Gastrocnemius medialis (tissue), 4 donors: ENCODE measurements around the gene ZNF620.

Experiments used
- CTCF ChIP-seq, 5 experiments: fragments of 450-650 bp in 3 of 5; fragments of 200-600 bp in 2 of 5; sonication (generic) in 2 of 5; IDR thresholded peaks in 4 of 5; conservative IDR thresholded peaks in 1 of 5; 1 replicate in 4 of 5; 2 replicates in 1 of 5; pipeline ENCODE4 v1.5.1; 2016 to 2019; ENCODE audit warnings: antibody characterized with exemption in 5 of 5, mild to moderate bottlenecking in 3 of 5, moderate library complexity in 3 of 5
- POLR2A ChIP-seq, 2 donors: fragments of 450-650 bp; IDR thresholded peaks; one replicate each; pipeline ENCODE4 v1.6.1; 2017; ENCODE audit warnings: antibody characterized with exemption in 2 of 2, mild to moderate bottlenecking in 2 of 2, moderate library complexity in 2 of 2

- TF ChIP-seq CTCF (IDR thresholded peaks at IDR 0.05 in 4 of 5, conservative IDR thresholded peaks at IDR 0.05 in 1 of 5) (no peak), POLR2A (IDR thresholded peaks at IDR 0.05) (no peak)
Observed at GRCh38 chr3:40468018-40468417, 37.8 kb upstream of the ZNF620 start.
